ENCODE measurements around the gene KIF3B. TPM values are rescaled to one million over a fixed set of nuclear protein-coding genes. Genes with fewer than 3 reads are reported as not detected.
"Not testable (repeated sequence)": the region's sequence is repeated elsewhere in the genome, so short reads cannot be mapped to it uniquely, and the experiment has no call there.

The KIF3B gene
- total and polyA plus RNA-seq, 2 donors (not counting 1 experiment from before 2014, with no cell fraction given), result 27.6 to 35.6 TPM

- Histone ChIP-seq H2AFZ (ENCODE audit: low read length) (no peak overlapping the region), H3K9me3 (ENCODE audit: control insufficient read depth, insufficient read depth, low read depth, low read length) (no peaks in the 10 kb centered on the region), H3K9ac (ENCODE audit: insufficient read depth, low read length) (no peak overlapping the region), H4K20me1 (ENCODE audit: control insufficient read depth, extremely low read depth, insufficient read depth, low read length) (no peaks in the 10 kb centered on the region), H3K27ac (ENCODE audit: insufficient read depth, low read length) (no peak overlapping the region), H3K36me3 (ENCODE audit: control insufficient read depth, insufficient read depth, low read length) (no peaks in the 10 kb centered on the region), H3K4me3 (replicated peaks in 1 of 4; ENCODE audit: control extremely low read depth in 1 of 4, insufficient read depth in 1 of 4, low read depth in 3 of 4, low read length in 4 of 4) (no peak overlapping the region), H3K27me3 (ENCODE audit: control insufficient read depth, insufficient read depth, low read length) (peaks cover 7% of the 10 kb centered on the region), H3K79me2 (ENCODE audit: control insufficient read depth, insufficient read depth, low read length) (peaks cover 11% of the 10 kb centered on the region), H3K4me1 (ENCODE audit: control insufficient read depth, extremely low read depth, insufficient read depth, low read length) (peaks cover 4% of the 10 kb centered on the region), H3K4me2 (ENCODE audit: extremely low read depth, insufficient read depth, low read length) (no peak overlapping the region)
- no peak for DNase-seq (ENCODE audit: low read depth in 2 of 2)
- no peak for TF ChIP-seq EZH2 (IDR thresholded peaks at IDR 0.05; ENCODE audit: low read length, missing control alignments)
- no peak for TF ChIP-seq CTCF (conservative IDR thresholded peaks at IDR 0.05 in 1 of 2, IDR thresholded peaks at IDR 0.05 in 1 of 2; ENCODE audit: low read depth in 1 of 2, low read length in 2 of 2)
These were observed 3.1 kb upstream of the KIF3B start for GRCh38 chr20:32274359-32274758.

GRCh38 chr20:32275163-32275562 lies 2.3 kb upstream of the KIF3B start:
- H3K27ac ChIP-seq (ENCODE audit: insufficient read depth, low read length); H2AFZ ChIP-seq (ENCODE audit: low read length); H4K20me1 ChIP-seq (ENCODE audit: control insufficient read depth, extremely low read depth, insufficient read depth, low read length); H3K9me3 ChIP-seq (ENCODE audit: control insufficient read depth, insufficient read depth, low read depth, low read length); H3K9ac ChIP-seq (ENCODE audit: insufficient read depth, low read length); H3K27me3 ChIP-seq (ENCODE audit: control insufficient read depth, insufficient read depth, low read length); H3K4me1 ChIP-seq (ENCODE audit: control insufficient read depth, extremely low read depth, insufficient read depth, low read length); H3K4me2 ChIP-seq (ENCODE audit: extremely low read depth, insufficient read depth, low read length); DNase-seq (ENCODE audit: low read depth in 2 of 2); H3K4me3 ChIP-seq (replicated peaks in 1 of 4; ENCODE audit: control extremely low read depth in 1 of 4, insufficient read depth in 1 of 4, low read depth in 3 of 4, low read length in 4 of 4); H3K36me3 ChIP-seq (ENCODE audit: control insufficient read depth, insufficient read depth, low read length): not testable (repeated sequence)
- H3K79me2 ChIP-seq (ENCODE audit: control insufficient read depth, insufficient read depth, low read length), result peaks cover 12% of the 10 kb centered on the region

GRCh38 chr20:32278199-32278643 lies 770 bp downstream of the KIF3B start:
- Histone ChIP-seq H3K79me2 (ENCODE audit: control insufficient read depth, insufficient read depth, low read length) (peaks cover 14% of the 10 kb centered on the region), H4K20me1 (ENCODE audit: control insufficient read depth, extremely low read depth, insufficient read depth, low read length) (no peaks in the 10 kb centered on the region), H3K4me3 (replicated peaks in 1 of 4; ENCODE audit: control extremely low read depth in 1 of 4, insufficient read depth in 1 of 4, low read depth in 3 of 4, low read length in 4 of 4) (peak overlapping the region; percentile 87 to 96 (median 96)), H3K9ac (ENCODE audit: insufficient read depth, low read length) (peak overlapping the region; percentile 84), H3K4me1 (ENCODE audit: control insufficient read depth, extremely low read depth, insufficient read depth, low read length) (peaks cover 4% of the 10 kb centered on the region), H3K27ac (ENCODE audit: insufficient read depth, low read length) (peak overlapping the region; percentile 78), H2AFZ (ENCODE audit: low read length) (no peak overlapping the region), H3K4me2 (ENCODE audit: extremely low read depth, insufficient read depth, low read length) (peak overlapping the region; percentile 97), H3K36me3 (ENCODE audit: control insufficient read depth, insufficient read depth, low read length) (no peaks in the 10 kb centered on the region), H3K9me3 (ENCODE audit: control insufficient read depth, insufficient read depth, low read depth, low read length) (no peaks in the 10 kb centered on the region), H3K27me3 (ENCODE audit: control insufficient read depth, insufficient read depth, low read length) (no peaks in the 10 kb centered on the region)
- no peak for TF ChIP-seq CTCF (conservative IDR thresholded peaks at IDR 0.05 in 1 of 2, IDR thresholded peaks at IDR 0.05 in 1 of 2; ENCODE audit: low read depth in 1 of 2, low read length in 2 of 2)
- TF ChIP-seq EZH2 (IDR thresholded peaks at IDR 0.05; ENCODE audit: low read length, missing control alignments), result no peak
- DNase-seq (ENCODE audit: low read depth in 2 of 2), result peak in 1 of 2 donors; percentile 23

Measured in fibroblast of lung (primary cell).